HG02571 (cell line): ENCODE results near the gene MADD.
"Not testable (repeated sequence)": the region's sequence is repeated elsewhere in the genome, so short reads cannot be mapped to it uniquely, and the experiment has no call there.

Experiments
- ATAC-seq: cut with Tn5 transposase; IDR thresholded peaks from one replicate; pipeline ENCODE4 v1.9.1; 2021; ENCODE audit warnings: mild to moderate bottlenecking, moderate library complexity; ENCODE audit not compliant: unreplicated experiment

MADD gene

GRCh38 chr11:47317064-47317828 lies 47.3 kb downstream of the MADD start:
- no peak for ATAC-seq

DNA sequence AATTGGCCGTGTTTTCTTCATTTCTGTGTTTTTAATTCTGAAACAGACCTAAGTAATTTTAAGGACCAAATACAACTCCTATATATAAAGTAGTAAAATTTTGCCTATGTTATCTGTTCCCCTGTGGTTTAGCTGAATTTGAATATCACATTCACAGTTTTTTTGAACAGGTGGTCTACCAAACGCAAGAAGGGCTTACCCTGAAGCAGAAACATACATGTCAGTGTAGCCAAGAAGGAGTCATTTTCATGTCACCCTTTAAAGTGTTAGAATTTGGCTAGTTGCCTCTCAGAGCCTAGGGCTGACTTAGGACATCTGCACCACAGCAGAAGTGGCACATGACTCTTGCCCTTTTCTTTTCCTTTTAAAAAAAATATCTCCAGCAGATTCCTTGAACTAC lies 48.2 kb downstream of the MADD start:
- ATAC-seq = no peak

DNA sequence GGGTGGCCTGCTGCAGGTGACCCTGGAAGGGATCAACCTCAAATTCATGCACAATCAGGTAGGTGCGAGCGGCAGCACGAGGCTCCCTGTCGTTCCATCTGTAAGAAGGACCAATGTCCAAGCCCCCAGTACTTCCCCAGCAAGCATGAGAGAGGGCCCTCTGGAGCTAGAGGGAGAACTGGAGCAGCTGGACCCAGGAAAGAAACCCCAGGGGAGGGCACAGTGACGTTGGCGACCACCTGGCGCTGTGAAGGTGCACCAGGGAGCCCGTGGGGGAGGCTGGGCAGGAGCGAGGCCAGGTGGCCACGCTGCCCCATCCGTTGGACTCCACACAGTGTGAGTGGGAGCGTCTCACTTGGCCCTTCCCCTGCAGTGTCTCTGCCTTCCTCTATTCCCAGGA lies 54.6 kb downstream of the MADD start:
- ATAC-seq = no peak

GRCh38 chr11:47325271-47326041 lies 55.5 kb downstream of the MADD start:
- no peak for ATAC-seq

- ATAC-seq = no peak
Observed at GRCh38 chr11:47326198-47326597, 56.3 kb downstream of the MADD start.

- no peak for ATAC-seq
Observed at GRCh38 chr11:47327025-47327424, 57.1 kb downstream of the MADD start.

DNA sequence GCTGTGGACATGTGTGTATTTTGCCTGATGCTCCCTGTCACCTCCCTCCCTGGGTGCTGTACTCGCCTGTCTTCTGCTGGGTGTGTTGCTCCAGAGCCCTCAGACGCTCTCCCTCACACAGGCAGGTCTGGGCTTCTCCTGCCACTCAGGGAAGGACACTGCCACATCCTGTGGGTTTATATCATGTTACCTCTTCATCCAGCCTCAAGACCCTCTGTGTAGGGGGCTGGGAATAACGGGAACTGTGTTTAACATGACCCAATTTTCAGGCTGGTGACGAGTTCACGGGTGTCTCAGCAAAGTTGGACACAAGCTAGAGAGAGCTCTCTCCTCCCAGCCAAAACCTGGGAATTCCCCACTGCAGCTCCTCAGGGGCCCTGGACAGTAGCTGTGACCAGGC lies 58.0 kb downstream of the MADD start:
- no peak for ATAC-seq

- peak; percentile 50 for ATAC-seq
Observed at GRCh38 chr11:47328449-47329390, 58.8 kb downstream of the MADD start.

DNA sequence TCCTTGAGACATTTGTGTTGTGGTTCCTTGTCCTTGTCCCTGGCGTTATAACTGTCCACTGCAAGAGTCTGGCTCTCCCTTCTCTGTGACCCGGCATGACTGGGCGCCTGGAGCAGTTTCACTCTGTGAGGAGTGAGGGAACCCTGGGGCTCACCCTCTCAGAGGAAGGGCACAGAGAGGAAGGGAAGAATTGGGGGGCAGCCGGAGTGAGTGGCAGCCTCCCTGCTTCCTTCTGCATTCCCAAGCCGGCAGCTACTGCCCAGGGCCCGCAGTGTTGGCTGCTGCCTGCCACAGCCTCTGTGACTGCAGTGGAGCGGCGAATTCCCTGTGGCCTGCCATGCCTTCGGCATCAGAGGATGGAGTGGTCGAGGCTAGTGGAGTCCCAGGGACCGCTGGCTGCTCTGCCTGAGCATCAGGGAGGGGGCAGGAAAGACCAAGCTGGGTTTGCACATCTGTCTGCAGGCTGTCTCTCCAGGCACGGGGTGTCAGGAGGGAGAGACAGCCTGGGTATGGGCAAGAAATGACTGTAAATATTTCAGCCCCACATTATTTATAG lies 59.6 kb downstream of the MADD start:
- ATAC-seq = no peak

DNA sequence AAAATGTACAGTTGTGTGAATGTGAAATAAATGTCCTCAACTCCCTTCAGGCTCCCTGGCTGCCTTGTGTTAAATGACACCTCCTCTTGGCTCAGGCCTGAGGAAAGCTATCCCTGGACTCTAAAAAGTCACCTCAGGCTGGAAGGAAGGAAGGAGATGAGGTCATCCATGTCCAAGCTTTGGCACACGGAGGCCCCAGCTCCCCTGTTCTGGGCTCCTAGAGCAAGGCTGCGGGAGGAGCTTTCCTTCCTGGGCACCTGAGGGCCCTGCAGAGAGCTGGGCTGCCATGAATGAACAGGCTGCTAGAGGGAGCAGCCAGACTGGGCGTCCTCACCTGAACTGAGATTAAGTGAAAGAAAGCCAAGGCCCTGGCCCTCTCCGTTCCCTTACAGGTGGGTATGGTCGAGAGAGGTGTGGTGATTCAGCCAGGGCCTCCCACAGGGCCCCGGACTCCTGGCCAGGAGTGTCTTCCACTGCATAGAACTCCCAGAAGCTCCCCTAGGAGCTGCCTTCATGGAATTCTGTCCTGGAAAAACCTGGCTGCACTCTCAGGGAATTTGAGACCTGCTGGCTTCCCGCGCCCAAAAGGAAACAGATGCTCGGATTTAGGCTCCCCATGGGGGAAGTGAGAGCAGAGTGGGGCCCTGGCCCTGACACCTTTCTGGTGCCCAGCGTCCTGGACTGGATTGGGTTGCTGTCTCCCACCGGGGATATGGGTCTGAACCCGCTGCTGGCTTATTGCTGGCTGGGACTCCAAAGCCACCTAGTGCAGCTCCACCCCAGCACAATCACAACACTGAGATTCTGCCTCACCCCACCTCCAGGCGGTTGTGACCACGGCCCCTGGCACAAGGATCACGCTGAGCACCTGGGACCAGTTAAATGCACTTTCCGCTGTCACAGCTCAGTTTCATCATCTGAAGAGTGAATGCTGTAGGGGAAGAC lies 60.3 kb downstream of the MADD start:
- ATAC-seq = no peak

DNA sequence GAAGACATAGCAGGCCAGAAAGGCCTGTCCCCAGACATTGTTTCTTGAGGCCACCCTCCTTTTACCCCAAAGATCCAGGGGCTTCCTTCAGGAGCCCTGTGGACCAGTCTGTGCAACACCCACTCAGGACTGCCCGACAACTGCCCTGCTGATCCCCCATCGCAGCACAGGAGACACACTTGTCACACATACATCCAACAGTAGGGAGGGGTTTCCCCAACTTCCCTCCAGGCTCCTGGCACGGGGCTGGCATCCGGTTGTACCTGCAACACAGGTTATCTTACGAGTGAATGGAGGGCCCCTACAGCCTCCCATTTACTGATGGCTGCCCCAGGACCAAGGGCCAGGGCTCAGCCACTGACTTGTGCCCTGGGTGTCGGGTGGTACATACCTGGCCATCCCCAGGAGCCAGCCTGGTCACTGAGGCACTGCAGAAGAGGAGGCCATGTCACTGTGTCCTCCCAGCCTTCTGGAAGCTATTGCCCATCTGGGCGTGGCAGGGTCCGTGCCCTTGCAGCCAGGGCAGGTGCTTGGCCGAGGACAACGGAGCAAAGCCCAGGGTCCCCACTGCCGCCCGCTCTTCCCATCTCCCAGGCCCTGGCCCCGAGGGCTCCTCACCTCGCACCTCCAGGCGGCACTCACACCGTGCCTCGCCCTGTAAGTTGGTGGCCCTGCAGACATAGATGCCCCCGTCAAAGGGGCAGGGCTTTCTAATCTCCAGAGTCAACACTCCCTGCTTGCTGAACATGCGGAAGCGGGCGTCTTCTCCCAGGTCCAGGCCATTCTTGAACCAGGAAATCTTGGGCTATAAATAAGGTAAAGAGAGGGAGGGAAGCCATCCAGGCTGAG lies 61.7 kb downstream of the MADD start:
- ATAC-seq = no peak

DNA sequence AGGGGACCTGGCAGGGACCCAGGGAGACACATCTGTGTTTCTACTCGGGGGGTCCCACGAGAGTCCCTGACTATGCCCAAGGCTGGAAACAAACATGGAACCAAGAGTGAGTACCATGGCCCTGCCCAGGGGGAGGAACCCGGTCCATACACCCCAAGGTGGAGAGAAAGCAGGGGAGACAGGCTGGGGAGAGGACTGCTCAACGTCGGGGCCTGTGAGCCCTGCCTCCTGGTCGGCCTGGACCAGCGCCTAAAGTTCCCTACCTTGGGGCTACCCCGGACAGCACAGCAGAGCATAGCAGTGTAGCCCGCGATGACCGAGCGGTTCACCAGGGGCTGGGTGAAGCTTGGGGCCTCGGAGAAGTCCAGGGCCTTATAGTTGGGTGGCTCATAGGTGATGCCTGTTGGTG lies 62.4 kb downstream of the MADD start:
- no peak for ATAC-seq

DNA sequence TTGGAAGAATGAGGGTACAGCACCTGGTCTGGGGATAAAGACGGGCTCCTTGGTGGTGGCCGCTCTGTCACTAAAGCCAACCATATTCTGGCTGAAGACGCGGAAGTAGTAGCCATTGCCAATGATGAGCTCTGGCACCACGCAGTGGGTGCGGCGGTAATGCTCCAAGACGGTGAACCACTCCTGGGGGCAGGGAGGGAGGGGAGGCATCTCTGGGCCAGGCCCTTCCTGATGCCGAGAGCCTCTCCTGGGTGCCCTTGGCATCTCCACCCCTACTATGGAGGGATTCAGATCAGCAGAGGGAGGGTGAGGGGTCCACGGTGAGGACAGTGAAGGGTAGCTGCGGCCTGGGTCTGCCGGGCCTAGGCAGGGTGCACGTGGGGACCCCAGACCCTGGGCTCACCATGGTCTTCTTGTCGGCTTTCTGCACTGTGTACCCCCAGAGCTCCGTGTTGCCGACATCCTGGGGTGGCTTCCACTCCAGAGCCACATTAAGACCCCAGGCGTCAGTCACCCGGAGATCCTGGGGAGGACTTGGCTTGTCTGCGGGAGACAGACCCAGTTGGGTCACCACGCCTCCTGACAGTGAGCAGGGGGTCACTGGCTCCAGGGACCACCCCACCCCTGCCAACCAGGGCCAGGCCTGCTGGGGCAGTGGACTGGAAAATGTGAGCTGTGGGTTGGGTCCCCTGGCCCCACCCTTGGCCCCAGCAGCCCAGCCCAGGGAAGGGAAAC lies 63.0 kb downstream of the MADD start:
- no peak for ATAC-seq

GRCh38 chr11:47333526-47333845 lies 63.6 kb downstream of the MADD start:
- ATAC-seq = no peak

- no peak for ATAC-seq
Observed at GRCh38 chr11:47333886-47334443, 64.0 kb downstream of the MADD start.

- ATAC-seq = not testable (repeated sequence)
Observed at GRCh38 chr11:47334699-47335411, 64.9 kb downstream of the MADD start.

DNA sequence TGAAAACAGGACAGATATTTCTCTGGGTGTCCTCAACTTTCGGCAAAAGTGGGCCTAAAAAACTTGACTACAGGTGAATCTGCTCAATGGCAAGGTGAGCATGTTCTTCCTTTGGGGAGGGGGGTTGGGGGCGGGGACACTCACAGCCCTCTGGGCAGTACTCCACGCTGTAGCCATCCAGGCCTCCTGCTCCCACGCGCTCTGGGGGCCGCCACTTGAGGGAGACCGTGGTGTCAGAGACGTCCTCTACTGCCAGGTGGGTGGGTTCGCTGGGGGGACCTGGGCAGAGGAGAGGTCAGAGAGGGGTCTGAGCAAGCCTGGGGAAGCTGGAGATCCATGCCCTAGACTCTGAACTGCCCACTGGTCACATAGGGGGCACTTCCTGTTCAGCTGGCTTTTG lies 65.8 kb downstream of the MADD start:
- ATAC-seq = no peak
